Tibial artery (tissue), 4 donors: ENCODE measurements around the gene PDE1C.
"Not testable (repeated sequence)": the region's sequence is repeated elsewhere in the genome, so short reads cannot be mapped to it uniquely, and the experiment has no call there.

ENCODE experiments used
- DNase-seq, 2 donors: peaks; one replicate each; pipeline ENCODE4 v3.0.0-alpha.2; 2019
- H3K27ac ChIP-seq, 2 donors: fragments of 200-600 bp; sonication (generic) in 1 of 2; 1 replicate in 1 of 2; 2 replicates in 1 of 2; pipeline ENCODE4 v1.5.1; 2018 to 2019; ENCODE audit warnings: mild to moderate bottlenecking in 1 of 2
- H3K27me3 ChIP-seq, 2 donors: fragments of 200-600 bp; sonication (generic) in 1 of 2; one replicate each; pipeline versions ENCODE4 v1.5.1 to v1.6.0; 2016 to 2019
- H3K36me3 ChIP-seq, 3 donors: fragments of 200-600 bp; sonication (generic) in 2 of 3; one replicate each; pipeline ENCODE4 v1.5.1; 2016 to 2019; ENCODE audit warnings: mild to moderate bottlenecking in 2 of 3
- H3K4me1 ChIP-seq, 4 donors: fragments of 200-600 bp; sonication (generic) in 2 of 4; 1 replicate in 3 of 4; 2 replicates in 1 of 4; pipeline ENCODE4 v1.5.1; 2016 to 2019
- H3K4me3 ChIP-seq, 2 donors: fragments of 200-600 bp; sonication (generic) in 1 of 2; 1 replicate in 1 of 2; 2 replicates in 1 of 2; pipeline ENCODE4 v1.5.1; 2018 to 2019; ENCODE audit warnings: mild to moderate bottlenecking in 2 of 2
- H3K9me3 ChIP-seq, 3 donors: fragments of 200-600 bp; sonication (generic) in 1 of 3; one replicate each; pipeline ENCODE4 v1.5.1; 2016 to 2019
- intact Hi-C: fragments of 100-400 bp; cut with DNase I; formaldehyde crosslinking; loops from one replicate; pipeline ENCODE4 v1.15.0; 2023; ENCODE audit warnings: low total_unique reads
- TF ChIP-seq, protein P1 (sequence below), 2 experiments: fragments of 200-600 bp in 1 of 2; fragments of 450-650 bp in 1 of 2; IDR thresholded peaks; one replicate each; pipeline ENCODE4 v1.5.1; 2017 to 2019; ENCODE audit warnings: antibody characterized with exemption in 2 of 2, mild to moderate bottlenecking in 1 of 2, moderate library complexity in 1 of 2

PDE1C gene

DNA sequence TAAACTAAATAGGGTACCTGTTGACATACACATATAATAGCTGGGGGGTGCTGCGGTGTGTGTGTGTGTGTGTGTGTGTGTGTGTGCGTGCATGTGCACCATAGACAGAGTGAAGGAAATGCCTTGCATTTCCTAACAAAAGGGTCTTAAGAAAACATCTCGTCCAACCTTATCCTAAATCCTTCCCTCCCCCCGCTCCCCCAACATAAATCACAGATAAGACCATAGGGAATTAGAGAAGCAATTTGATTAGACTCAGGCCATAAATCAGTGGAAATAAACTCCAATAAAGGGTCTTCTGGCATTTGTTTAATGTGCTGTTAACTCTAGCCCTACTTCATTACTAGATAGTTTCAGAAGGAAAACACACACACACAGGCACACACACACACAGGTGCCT is 234.7 kb downstream of the PDE1C start:
- Histone ChIP-seq H3K4me1 (no peaks in the 10 kb centered on the region), H3K36me3 (no peaks in the 10 kb centered on the region), H3K27ac (no peak overlapping the region), H3K27me3 (no peaks in the 10 kb centered on the region), H3K4me3 (no peak overlapping the region), H3K9me3 (no peaks in the 10 kb centered on the region)
- intact Hi-C loops = no loop called here
- TF ChIP-seq, protein P1, sequence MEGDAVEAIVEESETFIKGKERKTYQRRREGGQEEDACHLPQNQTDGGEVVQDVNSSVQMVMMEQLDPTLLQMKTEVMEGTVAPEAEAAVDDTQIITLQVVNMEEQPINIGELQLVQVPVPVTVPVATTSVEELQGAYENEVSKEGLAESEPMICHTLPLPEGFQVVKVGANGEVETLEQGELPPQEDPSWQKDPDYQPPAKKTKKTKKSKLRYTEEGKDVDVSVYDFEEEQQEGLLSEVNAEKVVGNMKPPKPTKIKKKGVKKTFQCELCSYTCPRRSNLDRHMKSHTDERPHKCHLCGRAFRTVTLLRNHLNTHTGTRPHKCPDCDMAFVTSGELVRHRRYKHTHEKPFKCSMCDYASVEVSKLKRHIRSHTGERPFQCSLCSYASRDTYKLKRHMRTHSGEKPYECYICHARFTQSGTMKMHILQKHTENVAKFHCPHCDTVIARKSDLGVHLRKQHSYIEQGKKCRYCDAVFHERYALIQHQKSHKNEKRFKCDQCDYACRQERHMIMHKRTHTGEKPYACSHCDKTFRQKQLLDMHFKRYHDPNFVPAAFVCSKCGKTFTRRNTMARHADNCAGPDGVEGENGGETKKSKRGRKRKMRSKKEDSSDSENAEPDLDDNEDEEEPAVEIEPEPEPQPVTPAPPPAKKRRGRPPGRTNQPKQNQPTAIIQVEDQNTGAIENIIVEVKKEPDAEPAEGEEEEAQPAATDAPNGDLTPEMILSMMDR (IDR thresholded peaks at IDR 0.05) = no peak
- no peak for DNase-seq

DNA sequence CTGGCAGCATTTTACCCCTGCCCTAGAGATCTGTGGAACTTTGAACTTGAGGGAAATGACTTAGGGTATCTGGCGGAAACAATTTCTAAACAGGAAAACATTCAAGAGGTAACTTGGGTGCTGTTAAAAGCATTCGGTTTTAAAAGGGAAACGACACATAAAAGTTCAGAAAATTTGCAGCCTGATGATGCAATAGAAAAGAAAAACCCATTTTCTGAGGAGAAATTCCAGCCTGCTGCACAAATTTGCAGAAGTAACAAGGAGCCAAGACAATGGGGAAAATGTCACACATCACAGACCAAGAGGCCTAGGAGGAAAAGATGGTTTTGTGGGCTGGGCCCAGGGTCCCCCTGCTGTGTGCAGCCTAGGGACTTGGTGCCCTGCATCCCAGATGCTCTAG is 236.6 kb downstream of the PDE1C start:
- DNase-seq, intact Hi-C loops: not testable (repeated sequence)

DNA sequence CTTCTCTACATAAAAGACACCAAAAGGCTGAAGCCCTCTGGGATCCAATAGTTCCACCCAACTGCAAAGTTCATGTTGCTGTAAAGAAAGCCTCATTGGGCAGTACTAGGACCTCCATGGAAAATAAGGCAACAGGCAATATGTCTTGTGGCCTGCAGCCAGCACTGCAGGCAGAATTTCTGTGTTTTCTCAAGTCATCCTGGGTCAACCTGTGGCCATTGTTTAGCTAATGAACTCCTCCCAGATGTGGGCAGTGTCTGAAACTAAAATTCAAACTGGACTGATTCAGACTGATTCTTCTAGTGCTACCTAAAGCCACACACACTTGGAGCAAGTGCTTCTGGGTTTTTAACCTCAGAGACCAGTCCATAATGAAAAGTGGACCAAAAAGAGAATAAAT is 241.7 kb downstream of the PDE1C start:
- H3K9me3 ChIP-seq = no peaks in the 10 kb centered on the region
- H3K27me3 ChIP-seq = no peaks in the 10 kb centered on the region
- no peaks in the 10 kb centered on the region for H3K4me1 ChIP-seq
- TF ChIP-seq, protein P1 (IDR thresholded peaks at IDR 0.05) = no peak
- peaks cover 0 to 20% (median 5%) of the 10 kb centered on the region in 3 donors for H3K36me3 ChIP-seq
- intact Hi-C loops = no loop called here
- no peak for DNase-seq
- no peak overlapping the region for H3K4me3 ChIP-seq
- H3K27ac ChIP-seq = no peak overlapping the region

More for the DNA sequence above, 236.6 kb downstream of the PDE1C start:
- H3K4me1 ChIP-seq, H3K27ac ChIP-seq, H3K9me3 ChIP-seq, H3K27me3 ChIP-seq, H3K36me3 ChIP-seq, H3K4me3 ChIP-seq: not testable (repeated sequence)

GRCh38 chr7:31825576-31825975 is 244.6 kb downstream of the PDE1C start:
- no peaks in the 10 kb centered on the region for H3K27me3 ChIP-seq

DNA sequence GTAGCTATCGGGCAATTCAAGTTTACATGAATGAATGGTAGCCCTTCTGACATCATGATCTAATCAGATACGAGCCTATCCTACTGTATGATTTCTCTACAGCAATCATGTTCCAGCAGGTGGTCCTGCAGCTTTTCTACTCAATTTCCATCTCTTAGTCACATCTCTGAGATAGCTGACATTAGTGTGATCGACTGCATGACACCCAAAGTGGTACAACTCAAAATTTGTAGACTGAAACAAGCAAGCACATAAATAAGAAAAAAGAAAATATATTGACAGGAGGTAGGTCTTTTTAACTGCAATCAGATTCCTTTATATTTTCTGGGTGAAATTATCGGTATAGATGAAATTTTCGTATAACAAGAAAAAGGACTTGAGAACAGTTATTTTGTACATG is 251.2 kb downstream of the PDE1C start:
- no peaks in the 10 kb centered on the region for H3K4me1 ChIP-seq
- intact Hi-C loops = no loop called here
- no peak overlapping the region for H3K27ac ChIP-seq
- no peak overlapping the region for H3K4me3 ChIP-seq
- no peak for DNase-seq
- TF ChIP-seq, protein P1 (IDR thresholded peaks at IDR 0.05) = no peak
- no peaks in the 10 kb centered on the region for H3K27me3 ChIP-seq
- peaks cover 8 to 37% (median 17%) of the 10 kb centered on the region in 3 donors for H3K36me3 ChIP-seq
- H3K9me3 ChIP-seq = no peaks in the 10 kb centered on the region

More at GRCh38 chr7:31825576-31825975, 244.6 kb downstream of the PDE1C start:
- DNase-seq = no peak
- no peaks in the 10 kb centered on the region for H3K4me1 ChIP-seq
- intact Hi-C loops = no loop called here
- H3K36me3 ChIP-seq = peaks cover 7 to 39% (median 13%) of the 10 kb centered on the region in 3 donors
- H3K9me3 ChIP-seq = no peaks in the 10 kb centered on the region
- no peak overlapping the region for H3K27ac ChIP-seq
- TF ChIP-seq, protein P1 (IDR thresholded peaks at IDR 0.05) = no peak
- no peak overlapping the region for H3K4me3 ChIP-seq

DNA sequence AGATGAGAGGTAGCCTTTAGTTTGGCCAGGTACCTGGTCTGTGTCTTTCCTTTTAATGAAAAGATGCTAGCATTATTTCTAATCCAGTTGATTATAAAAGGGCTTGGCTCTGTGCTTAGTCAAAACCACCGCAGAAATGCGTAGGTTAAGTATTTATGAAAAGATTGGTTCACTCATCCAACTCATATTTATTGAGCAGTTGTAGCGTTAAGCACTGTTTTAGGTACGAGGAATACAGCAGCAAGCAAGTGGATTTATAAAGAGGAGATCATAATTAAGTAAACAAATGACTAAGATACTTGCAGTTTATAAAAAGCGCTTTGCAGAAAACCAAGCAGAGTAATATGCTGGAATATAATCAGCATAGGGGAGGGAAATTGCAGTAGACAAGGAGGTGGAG is 253.4 kb downstream of the PDE1C start:
- TF ChIP-seq, protein P1 (IDR thresholded peaks at IDR 0.05) = no peak
- Histone ChIP-seq H3K36me3 (peaks cover 0 to 18% (median 10%) of the 10 kb centered on the region in 3 donors), H3K4me3 (no peak overlapping the region), H3K27ac (no peak overlapping the region), H3K27me3 (no peaks in the 10 kb centered on the region), H3K4me1 (no peaks in the 10 kb centered on the region), H3K9me3 (no peaks in the 10 kb centered on the region)
- intact Hi-C loops = no loop called here
- DNase-seq = no peak
